ENCODE measurements around the gene ELAC2. TPM values are rescaled to one million over a fixed set of nuclear protein-coding genes. Genes with fewer than 3 reads are reported as not detected.

The ELAC2 gene
- total and polyA plus RNA-seq, 10 donors = 29.4 to 110 (median 70.2) TPM

GRCh38 chr17:13044572-13045065, 26.8 kb upstream of the ELAC2 start:
- Histone ChIP-seq H3K27me3 (replicated peaks in 1 of 7) (peaks cover 0 to 40% (median 0%) of the 10 kb centered on the region in 7 donors), H3K36me3 (no peaks in the 10 kb centered on the region), H3K4me3 (no peak overlapping the region), H3K9me3 (no peaks in the 10 kb centered on the region), H3K27ac (no peak overlapping the region), H3K4me1 (no peaks in the 10 kb centered on the region)
- no peak for DNase-seq
- TF ChIP-seq POLR2A (IDR thresholded peaks at IDR 0.05) = no peak
- TF ChIP-seq, protein P1, sequence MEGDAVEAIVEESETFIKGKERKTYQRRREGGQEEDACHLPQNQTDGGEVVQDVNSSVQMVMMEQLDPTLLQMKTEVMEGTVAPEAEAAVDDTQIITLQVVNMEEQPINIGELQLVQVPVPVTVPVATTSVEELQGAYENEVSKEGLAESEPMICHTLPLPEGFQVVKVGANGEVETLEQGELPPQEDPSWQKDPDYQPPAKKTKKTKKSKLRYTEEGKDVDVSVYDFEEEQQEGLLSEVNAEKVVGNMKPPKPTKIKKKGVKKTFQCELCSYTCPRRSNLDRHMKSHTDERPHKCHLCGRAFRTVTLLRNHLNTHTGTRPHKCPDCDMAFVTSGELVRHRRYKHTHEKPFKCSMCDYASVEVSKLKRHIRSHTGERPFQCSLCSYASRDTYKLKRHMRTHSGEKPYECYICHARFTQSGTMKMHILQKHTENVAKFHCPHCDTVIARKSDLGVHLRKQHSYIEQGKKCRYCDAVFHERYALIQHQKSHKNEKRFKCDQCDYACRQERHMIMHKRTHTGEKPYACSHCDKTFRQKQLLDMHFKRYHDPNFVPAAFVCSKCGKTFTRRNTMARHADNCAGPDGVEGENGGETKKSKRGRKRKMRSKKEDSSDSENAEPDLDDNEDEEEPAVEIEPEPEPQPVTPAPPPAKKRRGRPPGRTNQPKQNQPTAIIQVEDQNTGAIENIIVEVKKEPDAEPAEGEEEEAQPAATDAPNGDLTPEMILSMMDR (IDR thresholded peaks at IDR 0.05 in 8 of 11, conservative IDR thresholded peaks at IDR 0.05 in 3 of 11) = no peak
- intact Hi-C loops (cut with DNase I; ENCODE audit: low total_unique reads) = no loop called here
- 80 to 87% (median 82%) methylated on average over 7 of the region's 7 CpGs for WGBS, 5 donors

DNA sequence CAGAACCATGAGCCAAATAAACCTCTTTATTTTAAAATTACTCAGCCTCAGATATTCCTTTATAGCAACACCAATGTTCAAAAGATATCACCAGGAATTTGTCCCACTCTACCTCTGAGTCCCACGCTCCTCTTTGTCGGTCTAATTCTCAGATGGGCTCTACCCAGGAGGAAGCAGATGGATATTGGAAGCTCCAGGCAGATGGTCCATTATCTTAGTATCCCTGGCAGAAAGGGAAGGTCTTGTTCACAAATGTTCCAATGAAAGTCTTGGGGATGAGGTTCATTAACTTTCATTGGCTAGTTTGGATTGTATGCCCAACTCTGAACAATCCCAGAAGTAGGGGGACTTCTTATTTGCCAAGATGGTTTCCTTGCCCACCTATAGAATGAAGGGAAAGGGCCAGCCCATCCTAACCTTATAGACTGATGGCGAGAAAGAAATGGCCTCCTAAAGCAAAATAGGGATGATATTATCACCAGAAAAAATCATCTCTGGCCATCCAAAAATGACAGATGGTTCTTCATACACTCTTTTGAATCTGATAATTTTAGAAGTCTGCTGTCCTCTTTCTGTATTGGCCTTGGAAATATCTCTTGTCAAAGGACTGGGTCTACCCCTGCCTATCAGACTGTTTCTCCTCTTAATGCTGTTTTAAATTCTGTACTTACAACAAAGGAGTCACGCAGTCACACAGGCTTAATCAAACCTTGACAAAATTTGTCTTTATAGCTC, 21.3 kb upstream of the ELAC2 start:
- peaks cover 0 to 31% (median 0%) of the 10 kb centered on the region in 7 donors for H3K27me3 ChIP-seq (replicated peaks in 1 of 7)
- TF ChIP-seq, protein P1 (IDR thresholded peaks at IDR 0.05 in 8 of 11, conservative IDR thresholded peaks at IDR 0.05 in 3 of 11) = no peak
- TF ChIP-seq POLR2A (IDR thresholded peaks at IDR 0.05) (no peak), POLR2AphosphoS5 (IDR thresholded peaks at IDR 0.05) (no peak)
- H3K4me1 ChIP-seq = no peaks in the 10 kb centered on the region
- no peak for DNase-seq
- no peak overlapping the region for H3K4me3 ChIP-seq
- no peak overlapping the region for H3K27ac ChIP-seq
- intact Hi-C loops (cut with DNase I; ENCODE audit: low total_unique reads) = no loop called here
- no peaks in the 10 kb centered on the region for H3K36me3 ChIP-seq
- peaks cover 0 to 36% (median 25%) of the 10 kb centered on the region in 8 donors for H3K9me3 ChIP-seq
- 73 to 94% (median 91%) methylated on average over 4 of the region's 4 CpGs for WGBS, 5 donors

DNA sequence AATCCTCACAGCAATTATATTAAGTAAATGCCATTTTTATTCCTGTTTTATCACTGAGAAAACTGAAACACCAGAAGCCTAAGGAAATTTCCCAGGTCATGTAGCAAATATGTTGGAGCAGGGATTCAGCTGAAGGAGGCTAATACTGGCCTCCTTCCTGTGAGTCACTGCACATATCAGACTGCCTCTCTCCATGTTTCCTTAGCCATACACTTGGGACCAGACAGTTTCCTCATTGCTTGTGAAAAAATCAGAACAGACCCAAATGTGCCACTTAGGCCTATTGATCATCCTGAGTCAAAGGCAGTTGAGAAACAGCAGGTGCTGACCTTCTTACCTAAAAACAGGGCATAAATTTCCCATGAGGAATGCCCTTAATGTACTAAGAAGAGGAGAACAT, 18.9 kb upstream of the ELAC2 start:
- TF ChIP-seq POLR2A (IDR thresholded peaks at IDR 0.05) (no peak), POLR2AphosphoS5 (IDR thresholded peaks at IDR 0.05) (no peak)
- TF ChIP-seq, protein P1 (IDR thresholded peaks at IDR 0.05 in 8 of 11, conservative IDR thresholded peaks at IDR 0.05 in 3 of 11) = no peak
- Histone ChIP-seq H3K4me3 (no peak overlapping the region), H3K9me3 (peaks cover 0 to 36% (median 25%) of the 10 kb centered on the region in 8 donors), H3K27me3 (replicated peaks in 1 of 7) (peaks cover 0 to 13% (median 0%) of the 10 kb centered on the region in 7 donors), H3K4me1 (peaks cover 0 to 6% (median 0%) of the 10 kb centered on the region in 6 donors), H3K27ac (no peak overlapping the region), H3K36me3 (no peaks in the 10 kb centered on the region)
- intact Hi-C loops (cut with DNase I; ENCODE audit: low total_unique reads) = no loop called here
- DNase-seq = no peak

DNA sequence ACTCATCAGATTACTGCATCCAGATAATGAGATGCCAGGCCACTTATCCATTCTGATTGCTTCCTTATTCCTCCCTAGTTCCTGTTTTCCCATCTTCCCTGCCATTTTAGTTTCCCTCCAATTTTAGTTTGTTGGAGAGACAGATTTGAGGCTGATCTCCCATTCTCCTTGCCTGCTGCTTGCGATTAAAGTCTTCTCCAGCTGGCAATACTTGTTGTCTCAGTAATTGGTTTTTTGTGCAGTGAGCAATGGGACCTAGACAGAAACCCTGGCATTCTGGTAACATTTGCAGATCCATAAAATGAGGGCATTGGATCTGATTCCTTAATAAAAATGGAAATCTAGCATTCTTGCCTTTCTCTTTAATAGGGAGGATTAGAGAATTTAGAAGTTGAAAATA, 17.6 kb upstream of the ELAC2 start:
- Histone ChIP-seq H3K9me3 (peaks cover 0 to 36% (median 25%) of the 10 kb centered on the region in 8 donors), H3K27me3 (replicated peaks in 1 of 7) (no peaks in the 10 kb centered on the region), H3K4me3 (no peak overlapping the region), H3K27ac (no peak overlapping the region), H3K4me1 (peaks cover 0 to 11% (median 0%) of the 10 kb centered on the region in 6 donors), H3K36me3 (no peaks in the 10 kb centered on the region)
- no peak for DNase-seq
- no peak for TF ChIP-seq POLR2A (IDR thresholded peaks at IDR 0.05)
- TF ChIP-seq, protein P1 (IDR thresholded peaks at IDR 0.05 in 8 of 11, conservative IDR thresholded peaks at IDR 0.05 in 3 of 11) = no peak
- TF ChIP-seq POLR2AphosphoS5 (IDR thresholded peaks at IDR 0.05) = no peak
- WGBS, 5 donors = 93 to 100% (median 98%) methylated on average over 1 of the region's 1 CpG
- intact Hi-C loops (cut with DNase I; ENCODE audit: low total_unique reads) = no loop called here

Data from spleen (tissue), 11 donors.